B cell (primary cell): ENCODE results near the gene GPR137B.

Experiments used
- CTCF ChIP-seq: fragments of 200-600 bp; IDR thresholded peaks from one replicate; pipeline ENCODE4 v1.8.0; 2022; ENCODE audit warnings: antibody characterized with exemption, mild to moderate bottlenecking
- EZH2 ChIP-seq: IDR thresholded peaks from 2 replicates; pipeline ENCODE4 v1.6.1; 2012; ENCODE audit warnings: borderline replicate concordance, low read depth, mild to moderate bottlenecking, moderate library complexity, low read length; ENCODE audit not compliant: insufficient read depth, poor library complexity, severe bottlenecking

GRCh38 chr1:236130372-236130771, 12.0 kb upstream of the GPR137B start:
- TF ChIP-seq CTCF (no peak), EZH2 (no peak)
